D341Med (cell line): ENCODE results near the gene RNF187.
"Not testable (repeated sequence)": the region's sequence is repeated elsewhere in the genome, so short reads cannot be mapped to it uniquely, and the experiment has no call there.

Source experiments
- DNase-seq: peaks from one replicate; pipeline ENCODE4 v3.0.0; 2012; ENCODE audit warnings: low spot score

Gene RNF187

DNA sequence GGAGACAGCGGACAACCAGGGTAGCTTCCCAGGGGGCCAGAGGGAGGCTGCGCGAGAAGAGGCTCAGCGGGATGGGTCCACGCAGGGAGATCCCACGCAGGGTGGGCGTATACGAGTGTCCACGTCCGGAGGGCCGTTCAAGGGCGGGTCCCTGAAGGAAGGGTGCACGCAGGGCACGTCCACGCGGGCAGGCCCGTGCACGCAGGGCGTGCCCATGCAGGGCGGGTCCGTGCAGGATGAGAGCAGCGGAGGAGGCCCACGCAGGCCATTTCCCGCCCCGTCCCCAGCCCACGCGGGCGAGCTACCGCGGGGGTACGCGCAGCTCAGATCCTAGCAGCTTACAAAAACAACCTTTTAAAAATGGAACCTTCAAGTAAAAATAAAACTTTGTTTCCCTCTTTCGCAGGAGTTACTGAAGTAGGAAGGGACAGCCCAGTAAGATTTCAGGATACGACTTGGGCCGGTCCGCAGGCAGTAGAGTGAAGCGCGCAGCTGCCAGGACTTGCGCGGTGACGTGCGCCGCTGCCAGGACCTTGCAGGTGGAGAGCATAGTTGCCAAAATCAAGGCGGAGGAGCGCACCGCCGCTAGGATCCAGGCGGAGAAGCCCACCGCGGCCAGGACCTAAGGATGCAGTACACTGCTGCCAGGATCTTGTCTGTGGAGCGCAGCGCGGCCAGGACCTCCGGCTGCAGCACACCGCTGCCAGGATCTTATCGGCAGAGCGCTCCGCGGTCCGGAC, 416 bp upstream of the RNF187 start:
- peak; percentile 97 for DNase-seq

DNA sequence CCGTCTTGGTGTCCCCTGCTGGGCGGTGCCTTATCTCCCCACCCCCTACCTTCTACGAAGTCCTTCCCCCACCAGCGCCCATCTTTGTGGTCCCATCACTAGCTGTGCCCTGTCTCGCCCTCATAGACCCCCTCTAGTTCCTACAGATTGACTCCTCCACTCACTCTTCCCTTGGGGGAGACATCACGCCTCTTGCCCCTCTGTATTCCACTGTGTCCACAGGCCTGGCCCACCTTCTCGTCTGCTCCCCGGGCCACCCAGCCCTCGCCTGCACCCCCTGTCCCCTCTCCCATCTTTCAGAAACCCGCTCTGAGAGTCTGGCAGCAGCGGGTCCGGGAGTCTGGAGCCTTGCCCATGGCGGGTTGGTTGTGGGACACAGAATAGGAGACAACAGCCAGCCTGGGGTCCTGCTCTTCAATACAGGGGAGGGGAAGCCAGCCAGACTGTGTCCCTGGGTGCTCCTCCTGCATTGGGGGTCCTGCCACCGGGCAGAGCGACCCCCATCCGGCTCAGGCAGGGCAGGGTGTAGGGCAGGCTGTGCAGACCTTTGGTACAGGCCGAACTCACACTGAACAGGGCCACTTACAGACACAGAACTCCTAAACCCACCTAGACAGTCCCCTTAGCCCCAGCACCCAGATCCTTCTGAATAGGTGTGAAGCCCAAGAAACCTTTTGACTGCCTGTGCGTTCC, 1.1 kb downstream of the RNF187 start:
- DNase-seq: no peak

DNA sequence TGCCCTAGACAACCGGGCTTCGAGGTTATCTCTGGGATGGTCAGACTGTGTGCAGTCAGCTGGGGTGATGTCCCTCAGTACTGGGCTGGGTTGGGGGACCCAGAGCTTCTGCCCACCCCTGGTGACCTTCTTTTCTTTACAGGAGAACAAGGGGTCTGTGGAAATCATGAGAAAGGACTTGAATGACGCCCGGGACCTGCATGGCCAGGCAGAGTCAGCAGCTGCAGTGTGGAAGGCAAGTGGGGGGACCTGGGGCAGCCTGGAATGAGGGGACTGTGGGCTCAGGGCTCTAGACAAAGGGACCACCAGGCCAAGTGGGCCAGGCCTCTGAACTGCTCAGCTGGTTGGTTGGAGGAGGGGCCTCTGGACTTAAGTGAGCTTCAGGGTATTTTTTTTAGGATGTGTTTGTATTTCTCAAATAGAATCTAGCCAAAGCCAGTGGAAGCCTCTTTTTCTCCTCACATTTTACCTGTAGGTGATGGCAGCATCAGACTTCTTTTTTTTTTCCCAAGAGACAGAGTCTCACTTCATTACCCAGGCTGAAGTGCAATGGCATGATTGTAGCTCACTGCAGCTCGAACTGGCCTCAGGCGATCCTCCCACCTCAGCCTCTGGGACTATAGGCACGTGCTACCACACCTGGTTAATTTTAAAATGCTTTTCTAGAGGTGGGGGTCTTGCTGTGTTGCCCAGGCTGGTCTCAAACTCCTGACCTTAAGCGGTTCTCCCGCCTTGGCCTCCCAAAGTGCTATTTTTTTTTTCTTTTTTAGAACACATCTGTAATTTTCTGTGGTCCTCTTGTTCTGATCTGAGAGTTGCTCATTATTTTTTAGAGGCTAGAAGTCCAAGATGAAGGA, 1.9 kb downstream of the RNF187 start:
- DNase-seq: no peak

DNA sequence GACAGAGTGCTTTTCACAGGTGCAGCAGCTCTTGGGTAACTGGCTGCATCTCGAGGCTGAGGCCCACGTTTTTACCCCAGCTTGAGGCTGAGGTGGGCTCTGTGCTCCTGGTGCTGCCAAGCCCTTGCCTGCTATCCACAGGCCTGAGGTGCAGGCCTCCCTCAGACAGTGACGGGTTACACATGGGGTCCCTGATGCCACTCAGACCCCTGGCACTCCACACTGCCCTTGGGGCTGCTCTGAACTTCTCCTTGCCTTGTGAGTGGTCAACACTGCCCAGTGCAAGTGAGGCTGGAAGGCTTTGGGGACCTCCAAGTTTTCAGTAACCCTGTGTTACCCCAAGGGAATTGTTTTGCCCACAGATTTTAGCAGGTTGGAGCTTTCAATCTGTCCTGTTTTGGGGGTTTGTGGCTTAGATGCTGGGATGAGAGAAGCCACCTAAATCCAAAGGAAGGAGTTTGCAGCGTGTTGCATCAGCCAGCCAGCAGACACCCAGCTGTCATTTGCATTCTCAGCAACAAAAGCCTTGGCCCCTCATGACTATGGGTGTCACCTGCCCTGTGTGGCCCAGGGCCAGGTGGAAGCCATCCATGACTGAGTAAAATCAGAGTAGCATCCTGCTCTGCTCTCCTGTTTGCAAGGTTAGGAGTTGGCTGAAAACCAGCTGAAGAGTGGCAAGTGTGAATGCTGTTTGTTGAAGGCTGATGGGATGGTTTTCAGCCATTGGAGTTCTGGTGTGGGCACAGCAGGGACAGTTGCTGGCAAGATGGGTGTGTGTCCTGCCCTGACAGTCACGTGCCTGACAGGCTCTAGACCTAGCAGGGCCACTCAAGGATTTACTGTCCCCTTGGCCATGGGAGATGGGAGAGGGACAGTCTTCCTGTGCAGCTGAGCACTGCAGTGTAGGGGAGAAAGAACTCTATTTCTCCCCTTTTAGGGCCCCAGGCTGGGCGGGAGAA, 3.2 kb downstream of the RNF187 start:
- DNase-seq: peak; percentile 64

DNA sequence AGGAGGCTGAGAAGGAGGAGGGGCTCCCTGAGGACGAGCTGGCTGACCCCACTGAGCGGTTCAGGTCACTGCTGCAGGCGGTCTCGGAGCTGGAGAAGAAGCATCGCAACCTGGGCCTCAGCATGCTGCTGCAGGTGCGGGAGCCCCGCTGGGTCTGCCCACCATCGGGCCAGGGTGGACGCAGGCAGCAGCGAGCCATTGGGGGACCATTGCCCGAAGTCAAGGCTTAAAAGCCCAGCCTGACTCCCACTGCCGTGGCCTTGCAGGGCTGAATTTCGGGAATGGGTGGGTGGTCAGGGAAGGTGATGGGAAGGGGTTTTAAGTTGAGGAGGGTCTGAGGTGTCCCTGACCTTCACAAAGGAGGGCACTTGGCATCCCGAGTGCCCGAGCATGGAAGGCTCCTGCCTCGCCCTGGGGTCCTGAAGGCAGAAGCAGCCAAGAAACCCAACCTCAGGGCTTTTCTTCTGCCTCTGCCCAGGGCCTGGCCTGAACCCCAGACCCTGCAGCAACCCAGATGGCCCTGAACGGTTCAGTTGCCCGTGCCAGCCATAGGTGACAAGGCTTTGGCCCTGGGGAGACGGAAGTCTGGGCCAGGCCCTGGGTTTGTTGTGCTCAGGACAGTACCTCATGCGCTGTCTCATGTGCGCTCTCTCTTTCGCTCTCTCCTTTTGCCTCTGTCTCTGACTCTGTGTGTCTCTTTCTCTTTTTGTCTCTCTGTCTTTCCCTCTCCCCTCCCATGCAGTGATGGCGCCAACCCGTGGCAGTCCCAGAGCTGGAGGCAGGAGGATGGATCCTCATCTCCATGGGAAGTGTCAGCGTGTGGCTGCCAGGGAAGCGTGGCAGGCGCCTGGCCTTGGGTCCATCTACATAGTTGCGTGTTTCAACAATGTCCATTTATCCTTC, 6.2 kb downstream of the RNF187 start:
- DNase-seq: no peak

DNA sequence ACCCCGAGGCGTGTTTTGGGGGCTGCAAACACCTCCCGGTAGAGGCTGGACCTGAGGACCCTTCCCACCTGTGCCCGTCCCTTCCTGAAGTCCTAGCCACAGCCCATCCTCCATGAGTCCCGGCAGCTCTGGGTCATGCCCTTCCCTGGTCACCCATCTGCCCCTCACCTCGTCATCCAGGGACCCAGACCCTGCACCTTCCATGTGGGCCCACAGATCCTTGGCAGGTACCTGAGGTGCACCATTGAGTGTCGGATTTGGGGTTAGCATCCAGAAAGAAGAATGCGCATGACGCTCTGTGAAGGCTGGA, 6.8 kb downstream of the RNF187 start:
- DNase-seq: no peak

DNA sequence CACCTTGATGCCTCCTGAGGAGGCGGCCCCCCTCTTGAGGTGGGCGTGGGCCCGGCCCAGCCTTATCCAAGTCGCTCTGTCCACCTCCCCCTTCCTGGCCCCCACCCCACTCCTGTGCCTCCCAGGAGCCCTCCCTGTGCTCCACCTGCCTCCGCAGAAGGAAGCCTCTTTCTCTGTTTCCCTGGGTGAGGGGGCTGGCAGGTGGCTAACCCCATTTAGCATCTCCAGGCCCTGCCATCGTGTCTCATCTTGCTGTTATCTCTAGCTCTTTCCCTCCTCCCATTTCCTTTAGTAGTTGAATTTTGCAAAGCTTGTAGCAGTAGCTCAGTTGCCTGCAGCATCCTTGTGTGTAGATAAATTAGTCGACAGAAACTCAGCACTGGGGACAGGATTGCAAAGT, 7.2 kb downstream of the RNF187 start:
- DNase-seq: no peak

DNA sequence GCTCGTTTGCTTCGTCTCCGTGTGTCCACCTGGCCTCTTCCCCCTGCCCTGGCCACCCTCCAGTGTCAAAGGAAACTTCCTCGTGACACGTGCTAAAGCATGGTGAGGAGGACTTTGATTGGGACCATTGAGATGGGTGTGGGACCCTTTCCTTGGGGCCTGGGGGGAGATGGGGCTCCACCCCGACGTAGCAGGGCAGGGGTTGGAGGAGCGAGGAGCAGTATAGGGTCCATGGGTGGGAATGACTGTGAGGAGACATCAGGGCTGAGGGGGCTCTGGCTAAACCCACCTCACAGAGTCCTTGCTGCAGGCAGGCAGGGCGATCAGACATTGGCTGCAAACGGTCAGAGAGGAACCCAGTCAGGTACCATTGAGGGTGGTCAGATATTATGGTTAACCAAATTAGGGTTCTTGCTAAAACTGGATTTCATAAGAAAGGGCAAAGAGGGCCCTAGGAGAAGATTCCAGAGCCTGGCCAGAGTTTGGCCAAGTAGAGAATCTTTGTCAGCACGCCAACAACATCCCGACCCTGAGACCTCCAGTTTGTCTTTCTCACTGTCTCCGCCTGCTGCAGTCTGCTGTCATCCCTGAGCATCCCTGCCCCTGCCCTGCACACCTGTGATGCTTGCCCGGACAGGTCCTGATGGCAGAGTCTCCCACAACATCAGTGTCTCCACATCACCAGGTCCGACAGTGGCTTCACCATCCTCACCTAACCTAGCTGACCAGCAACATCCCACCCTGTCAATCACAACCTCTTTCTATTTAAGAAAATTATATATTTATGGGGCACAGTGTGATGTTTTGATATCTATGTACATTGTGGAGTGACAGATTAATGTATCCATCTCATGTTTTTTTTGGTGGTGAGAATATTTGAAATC, 8.0 kb downstream of the RNF187 start:
- no peak for DNase-seq

DNA sequence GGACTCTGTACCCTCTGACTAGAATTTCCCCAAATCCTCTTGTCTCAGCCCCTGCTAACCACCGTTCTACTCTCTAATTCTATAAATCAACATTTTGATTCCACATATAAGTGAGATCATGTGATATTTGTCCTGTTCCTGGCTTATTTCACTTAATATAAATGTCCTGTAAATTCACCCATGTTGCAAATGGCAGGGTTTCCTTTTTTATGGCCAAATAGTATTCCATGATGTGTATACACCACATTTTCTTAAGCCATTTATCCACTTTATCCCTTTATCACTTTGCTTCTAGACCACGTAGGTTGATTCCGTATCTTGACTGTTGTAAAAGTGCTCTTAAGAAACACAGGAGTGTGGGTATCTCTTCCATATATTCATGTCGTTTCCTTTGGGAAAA, 8.9 kb downstream of the RNF187 start:
- no peak for DNase-seq

DNA sequence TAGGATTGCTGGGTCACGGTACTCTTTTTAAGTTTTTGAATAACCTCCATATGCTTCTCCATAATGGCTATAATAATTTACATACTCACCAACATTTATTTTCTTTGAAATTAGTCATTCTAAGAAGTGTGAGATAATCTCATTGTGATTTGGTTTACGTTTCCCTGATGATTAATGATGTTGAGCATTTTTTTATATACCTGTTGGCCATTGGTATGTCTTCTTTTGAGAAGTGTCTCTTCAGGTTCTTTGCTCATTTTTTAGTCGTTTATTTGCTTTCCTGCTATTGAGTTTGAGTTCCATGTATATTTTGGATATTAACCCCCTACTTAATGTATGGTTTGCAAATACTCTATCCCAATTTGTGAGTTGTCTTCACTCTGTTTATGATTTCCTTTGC, 9.3 kb downstream of the RNF187 start:
- no peak for DNase-seq

DNA sequence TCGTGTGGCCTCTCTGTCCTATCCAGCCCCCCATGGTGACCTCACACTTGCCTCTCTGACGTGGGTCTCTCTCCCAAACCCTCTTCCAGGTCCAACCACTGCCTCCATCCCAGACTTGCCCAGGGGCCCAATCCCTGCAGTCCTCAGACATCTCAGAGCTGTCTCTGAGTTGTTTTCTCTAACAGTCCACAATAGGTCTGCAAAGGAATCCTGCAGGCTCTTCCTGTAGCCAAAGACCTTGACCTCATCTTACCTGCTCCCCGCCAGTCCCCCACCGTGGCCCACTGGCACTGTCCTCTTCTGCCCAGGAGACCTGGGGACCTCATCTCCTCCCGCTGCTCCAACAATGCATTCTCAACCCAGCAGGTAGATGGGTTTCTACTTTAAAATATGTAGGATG, 10.0 kb downstream of the RNF187 start:
- no peak for DNase-seq

DNA sequence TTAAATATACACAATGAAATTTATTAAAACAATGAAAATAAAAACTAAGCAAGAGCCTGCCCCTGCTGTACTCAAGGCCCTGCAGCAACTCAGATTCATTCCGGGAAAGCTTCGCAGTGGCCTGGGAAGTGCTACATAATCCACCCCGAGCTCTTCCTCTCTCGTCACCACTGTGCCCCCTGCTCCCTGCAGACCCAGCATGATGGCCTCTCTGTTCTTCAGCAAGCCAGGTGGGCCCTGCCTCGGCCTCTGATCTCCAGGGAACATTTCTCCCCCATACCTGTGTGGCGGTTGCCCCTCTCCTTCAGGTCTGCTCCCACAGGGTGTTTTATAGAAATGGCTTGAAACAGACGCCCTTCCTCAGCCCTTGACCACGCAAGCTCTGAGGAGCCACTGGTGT, 10.6 kb downstream of the RNF187 start:
- DNase-seq: no peak

DNA sequence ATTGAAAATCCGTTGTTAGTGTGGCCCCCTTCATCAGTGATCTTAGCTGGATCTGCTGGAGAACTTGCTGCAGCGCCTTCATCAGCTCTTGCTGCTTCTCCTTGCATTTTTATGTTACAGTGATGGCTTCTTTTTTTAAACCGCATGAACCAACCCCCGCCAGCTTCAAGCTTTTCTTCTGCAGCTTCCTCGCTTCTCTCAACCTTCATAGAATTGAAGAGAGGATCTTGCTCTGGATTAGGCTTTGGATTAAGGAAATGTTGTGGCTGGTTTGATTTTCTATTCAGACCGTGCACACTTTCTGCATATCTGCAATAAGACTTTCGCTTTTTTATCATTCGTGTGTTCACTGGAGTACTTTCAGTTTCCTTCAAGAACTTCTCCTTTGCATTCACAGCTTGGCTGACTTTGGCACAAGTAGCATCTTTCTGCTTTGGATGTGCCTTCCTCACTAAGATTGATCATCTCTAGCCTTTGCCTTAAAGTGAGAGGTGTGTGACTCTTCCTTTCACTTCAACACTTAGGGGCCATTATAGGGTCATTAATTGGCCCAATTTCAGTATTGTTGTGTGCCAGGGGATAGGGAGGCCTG, 13.1 kb downstream of the RNF187 start:
- no peak for DNase-seq

DNA sequence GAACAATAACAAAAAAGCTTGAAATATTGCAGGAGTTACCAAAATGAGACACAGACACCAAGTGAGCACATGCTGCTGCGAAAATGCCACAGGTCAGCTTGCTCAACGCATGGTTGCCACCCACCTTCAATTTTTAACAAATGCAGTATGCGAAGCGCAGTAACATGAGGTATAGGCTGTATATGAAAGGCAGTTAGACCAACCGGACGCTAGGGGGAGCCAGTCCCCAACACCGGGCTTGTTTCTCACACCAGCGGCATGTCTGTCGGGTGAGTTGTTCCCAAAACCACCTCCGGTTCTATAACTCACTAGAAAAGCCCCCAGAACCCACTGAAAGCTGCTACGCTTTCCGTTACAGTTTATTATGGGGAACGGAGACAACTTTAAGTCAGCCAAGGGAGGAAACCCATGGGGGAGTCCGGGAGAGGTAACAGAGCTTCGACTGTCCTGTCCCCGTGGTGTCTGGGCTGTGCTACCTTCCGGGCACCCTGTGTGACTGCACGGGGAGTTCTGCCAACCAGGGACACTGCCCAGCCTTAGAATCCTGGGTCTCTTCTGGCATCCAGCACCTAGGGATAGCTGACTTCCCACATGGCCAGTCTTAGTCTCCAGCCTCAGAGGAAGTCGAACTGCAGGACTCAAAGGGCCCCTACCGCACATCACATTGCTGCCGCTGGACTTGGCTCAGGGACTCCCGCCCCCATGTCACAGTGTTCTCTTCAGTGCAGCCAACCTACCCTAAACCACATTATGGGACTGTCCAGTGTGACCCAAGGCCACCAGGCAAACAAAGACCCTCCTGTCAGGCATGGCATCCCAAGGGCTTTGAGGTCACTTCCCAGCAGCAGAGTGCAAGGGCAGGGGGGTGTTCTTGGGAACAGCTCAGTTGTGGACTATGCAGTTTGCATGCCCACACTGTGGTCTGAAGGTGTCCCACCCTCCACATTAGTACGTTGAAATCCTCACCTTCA, 14.0 kb downstream of the RNF187 start:
- DNase-seq: peak; percentile 89

DNA sequence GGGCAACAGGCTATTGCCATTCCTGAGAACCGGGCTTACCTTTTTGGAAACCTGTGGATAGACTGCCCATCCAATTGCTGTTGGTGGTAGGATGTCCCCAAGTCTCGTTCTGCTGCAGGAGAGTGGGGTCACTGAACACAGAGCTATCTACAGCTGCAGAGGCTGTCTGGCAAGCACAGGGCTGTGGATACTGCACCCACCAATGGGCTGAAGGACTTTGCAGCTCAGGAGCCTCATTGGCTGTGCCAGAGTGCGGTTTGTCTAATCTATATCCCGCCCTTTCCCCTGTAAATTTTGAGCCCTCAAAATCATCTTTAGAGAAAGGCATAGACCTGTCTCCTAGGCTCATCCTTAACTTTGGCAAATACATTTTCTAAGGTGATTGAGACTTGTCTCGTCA, 15.3 kb downstream of the RNF187 start:
- DNase-seq: no peak

DNA sequence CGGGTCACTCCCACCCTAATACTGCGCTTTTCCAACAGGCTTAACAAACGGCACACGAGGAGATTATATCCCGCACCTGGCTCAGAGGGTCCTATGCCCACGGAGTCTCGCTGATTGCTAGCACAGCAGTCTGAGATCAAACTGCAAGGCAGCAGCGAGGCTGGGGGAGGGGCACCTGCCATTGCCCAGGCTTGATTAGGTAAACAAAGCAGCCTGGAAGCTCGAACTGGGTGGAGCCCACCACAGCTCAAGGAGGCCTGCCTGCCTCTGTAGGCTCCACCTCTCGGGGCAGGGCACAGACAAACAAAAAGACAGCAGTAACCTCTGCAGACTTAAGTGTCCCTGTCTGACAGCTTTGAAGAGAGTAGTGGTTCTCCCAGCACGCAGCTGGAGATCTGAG, 18.8 kb downstream of the RNF187 start:
- not testable (repeated sequence) for DNase-seq

DNA sequence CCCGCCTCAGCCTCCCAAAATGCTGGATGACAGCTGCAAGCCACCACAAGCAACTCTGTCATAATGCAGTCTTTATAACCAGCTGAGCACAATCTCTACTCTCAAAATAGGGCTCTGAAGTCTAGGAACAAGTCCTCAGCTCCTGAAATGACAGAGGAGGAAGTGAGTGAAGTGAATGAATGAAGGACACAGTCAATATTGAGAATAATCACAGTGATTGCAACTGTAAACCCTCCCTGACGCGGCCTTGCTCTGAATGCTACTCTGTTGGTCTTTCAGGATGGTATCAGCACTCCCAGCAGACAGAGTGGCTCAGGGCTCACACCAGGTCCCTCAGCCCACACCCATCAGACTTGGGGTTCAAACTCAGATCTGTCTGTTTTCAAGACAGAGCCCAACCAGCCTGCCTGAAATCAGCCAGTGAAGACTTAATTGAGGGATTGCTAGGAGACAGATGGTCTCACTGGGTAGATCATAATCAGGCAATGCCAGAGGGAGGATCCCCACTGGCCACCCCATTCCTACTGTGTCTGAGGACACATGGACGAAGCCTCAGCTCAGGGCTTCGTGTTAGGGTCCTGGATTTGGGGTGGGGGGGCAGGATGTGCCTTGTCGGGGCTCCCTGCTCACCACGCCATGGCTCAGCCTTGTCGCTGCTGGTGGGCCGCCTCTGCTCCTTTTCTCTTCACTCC, 20.9 kb downstream of the RNF187 start:
- no peak for DNase-seq
